Measurements from ENCODE around the gene KIRREL3. TPM values are rescaled to one million over a fixed set of nuclear protein-coding genes. Genes with fewer than 3 reads are reported as not detected.

The KIRREL3 gene
- total and polyA plus RNA-seq, 2 of the 8 experiments (the other 6 are each of a cell fraction or from before 2014, with no cell fraction given): 0.29 to 0.32 TPM

- ChIA-PET POLR2A (ENCODE audit: partially characterized antibody) (no interaction called here), CTCF (ENCODE audit: partially characterized antibody) (interaction anchor here (0.8 to 5.8 kb wide), 13 partner anchors 9 to 268 kb away, joined by 3 to 50 read pairs (median 5); no protein-coding TSS in a partner anchor)
- no peak for DNase-seq (ENCODE audit: low read depth in 1 of 2, low spot score in 2 of 2)
- Histone ChIP-seq H3K14ac (ENCODE audit: insufficient read length) (no peak overlapping the region), H3K18ac (ENCODE audit: extremely low read depth, low read length) (no peak overlapping the region), H3K36me3 (ENCODE audit: control insufficient read depth in 2 of 4, insufficient read depth in 4 of 4, low read length in 3 of 4) (no peaks in the 10 kb centered on the region), H3K27ac (ENCODE audit: low read depth, low read length) (no peak overlapping the region), H2BK120ac (replicated peaks; ENCODE audit: low read depth, low read length) (no peak overlapping the region), H3K4me2 (ENCODE audit: insufficient read depth in 1 of 2, low read depth in 2 of 2, low read length in 2 of 2) (no peak overlapping the region), H3K23me2 (ENCODE audit: low read depth, low read length) (no peaks in the 10 kb centered on the region), H3K4me1 (replicated peaks in 1 of 4; ENCODE audit: control insufficient read depth in 3 of 4, insufficient read depth in 4 of 4, low read length in 3 of 4) (peaks cover 12 to 31% (median 18%) of the 10 kb centered on the region in 4 experiments), H2BK15ac (ENCODE audit: low read length) (no peak overlapping the region), H2BK20ac (ENCODE audit: low read length) (no peak overlapping the region), H4K8ac (ENCODE audit: extremely low read depth, insufficient read depth, low read length) (no peak overlapping the region), H3K9ac (replicated peaks in 1 of 4; ENCODE audit: extremely low read depth in 1 of 4, low read depth in 3 of 4, low read length in 3 of 4) (no peak overlapping the region), H4K5ac (ENCODE audit: insufficient read length, low read depth, low read length) (no peak overlapping the region), H4K20me1 (replicated peaks in 1 of 2; ENCODE audit: control insufficient read depth in 1 of 2, insufficient read depth in 2 of 2, low read length in 2 of 2) (no peaks in the 10 kb centered on the region), H3K56ac (replicated peaks; ENCODE audit: insufficient read length, low read depth, low read length) (no peak overlapping the region), H3K27me3 (replicated peaks in 1 of 4; ENCODE audit: control insufficient read depth in 3 of 4, extremely low read depth in 1 of 4, insufficient read depth in 3 of 4, low read length in 3 of 4) (no peaks in the 10 kb centered on the region), H2BK12ac (ENCODE audit: low read depth, low read length) (peak overlapping the region; percentile 53; the same call in 1 of the 2 replicates), H2AFZ (ENCODE audit: low read length) (no peak overlapping the region), H3K9me3 (ENCODE audit: insufficient read depth in 2 of 2, low read depth in 1 of 2, low read length in 1 of 2) (no peaks in the 10 kb centered on the region), H2BK5ac (ENCODE audit: low read depth, low read length) (no peak overlapping the region), H3K23ac (ENCODE audit: insufficient read length) (no peak overlapping the region), H3K79me2 (ENCODE audit: control insufficient read depth in 1 of 2, insufficient read depth in 2 of 2, low read length in 2 of 2) (no peaks in the 10 kb centered on the region), H3K79me1 (ENCODE audit: low read depth, low read length) (no peaks in the 10 kb centered on the region), H2AK5ac (ENCODE audit: low read depth, low read length) (no peak overlapping the region), H3K4me3 (ENCODE audit: extremely low read depth in 1 of 4, insufficient read depth in 2 of 4, low read depth in 3 of 4, low read length in 4 of 4) (no peak overlapping the region), H3K4ac (replicated peaks; ENCODE audit: insufficient read length, low read depth, low read length) (no peak overlapping the region), H4K91ac (replicated peaks; ENCODE audit: insufficient read length, low read length) (no peak overlapping the region)
- no peak for FAIRE-seq
- 93% methylated on average over 26 of the region's 26 CpGs; no CpG with 5 or more reads in 1 of the 2 experiments for WGBS, 2 experiments (ENCODE audit: extremely low coverage in 1 of 2, insufficient coverage in 1 of 2, insufficient read length in 1 of 2, insufficient replicate concordance in 2 of 2, low coverage in 1 of 2, low lambda C conversion rate in 2 of 2, missing lambda C conversion rate in 1 of 2)
- TF ChIP-seq SIRT6 (IDR thresholded peaks at IDR 0.05; ENCODE audit: low read length) (no peak), CTCF (IDR thresholded peaks at IDR 0.05; ENCODE audit: control extremely low read depth in 1 of 3, insufficient read depth in 1 of 3, low read depth in 1 of 3, low read length in 3 of 3) (no peak), CBX5 (IDR thresholded peaks at IDR 0.05; ENCODE audit: low read depth, low read length) (no peak), SIN3A (conservative IDR thresholded peaks at IDR 0.05 in 1 of 2, IDR thresholded peaks at IDR 0.05 in 1 of 2; ENCODE audit: low read depth in 1 of 2, low read length in 2 of 2) (no peak), CTBP2 (IDR thresholded peaks at IDR 0.05; ENCODE audit: borderline replicate concordance, insufficient read depth, insufficient read length, low read length) (no peak), CBX8 (IDR thresholded peaks at IDR 0.05; ENCODE audit: borderline replicate concordance, low read depth, low read length) (no peak)
These were observed 416.8 kb downstream of the KIRREL3 start for GRCh38 chr11:126583594-126584427.

All from H1 (cell line).